ENCODE data around the gene ABTB1.
"Not testable (repeated sequence)": the region's sequence is repeated elsewhere in the genome, so short reads cannot be mapped to it uniquely, and the experiment has no call there.

Gene ABTB1

GRCh38 chr3:127673191-127674100 is 694 bp downstream of the ABTB1 start:
- peak in 1 of 2 experiments; percentile 41 for DNase-seq

- no peak for DNase-seq
These were observed 1.5 kb downstream of the ABTB1 start for GRCh38 chr3:127674101-127674721.

GRCh38 chr3:127674790-127675189 is 2.0 kb downstream of the ABTB1 start:
- no peak for DNase-seq

- no peak for DNase-seq
These were observed 3.1 kb downstream of the ABTB1 start for GRCh38 chr3:127675651-127676391.

- peak in 1 of 2 experiments; percentile 60 for DNase-seq
These were observed 3.7 kb downstream of the ABTB1 start for GRCh38 chr3:127676456-127676855.

- DNase-seq = no peak
These were observed 4.2 kb downstream of the ABTB1 start for GRCh38 chr3:127676921-127677351.

- no peak for DNase-seq
These were observed 5.0 kb downstream of the ABTB1 start for GRCh38 chr3:127677541-127678314.

GRCh38 chr3:127678315-127678599 is 5.5 kb downstream of the ABTB1 start:
- DNase-seq = peak in 1 of 2 experiments; percentile 31

- no peak for DNase-seq
These were observed 6.1 kb downstream of the ABTB1 start for GRCh38 chr3:127678611-127679533.

GRCh38 chr3:127679534-127680145 is 6.9 kb downstream of the ABTB1 start:
- DNase-seq = no peak

- no peak for DNase-seq
These were observed 7.5 kb downstream of the ABTB1 start for GRCh38 chr3:127680146-127680661.

GRCh38 chr3:127680798-127681221 is 8.1 kb downstream of the ABTB1 start:
- no peak for DNase-seq

- DNase-seq = not testable (repeated sequence)
These were observed 9.4 kb downstream of the ABTB1 start for GRCh38 chr3:127682175-127682554.

- DNase-seq = no peak
These were observed 9.8 kb downstream of the ABTB1 start for GRCh38 chr3:127682561-127682960.

- no peak for DNase-seq
These were observed 12.3 kb downstream of the ABTB1 start for GRCh38 chr3:127684871-127685707.

- DNase-seq = no peak
These were observed 13.2 kb downstream of the ABTB1 start for GRCh38 chr3:127685708-127686511.

GRCh38 chr3:127686512-127686894 is 13.8 kb downstream of the ABTB1 start:
- no peak for DNase-seq

GRCh38 chr3:127687228-127687737 is 14.5 kb downstream of the ABTB1 start:
- no peak for DNase-seq

GRCh38 chr3:127688022-127688415 is 15.3 kb downstream of the ABTB1 start:
- DNase-seq = no peak
